GM12878 (cell line): ENCODE measurements around the gene ADAMTSL5. TPM values are rescaled to one million over a fixed set of nuclear protein-coding genes. Genes with fewer than 3 reads are reported as not detected.

ENCODE experiments used
- ATAC-seq: fragments of 200-7000 bp; cut with Tn5 transposase; 3 replicates; pipeline ENCODE4 v1.9.1; 2020; ENCODE audit warnings: mild to moderate bottlenecking, moderate library complexity
- Bru-seq: library from RNA; stranded (reverse); fragments of 400-500 nt; gene quantifications from one replicate; lab custom pipeline; 2021; lab: Mats Ljungman, UMichigan
- BruChase-seq, 2 experiments: library from RNA; stranded (reverse); fragments of 400-500 nt; gene quantifications; one replicate each; lab custom pipeline; 2021; lab: Mats Ljungman, UMichigan
- BruUV-seq: library from RNA; stranded (reverse); fragments of 400-500 nt; replicated peaks from 2 replicates; lab custom pipeline; 2021; lab: Mats Ljungman, UMichigan
- CTCF ChIA-PET: fragments of 300-600 bp; sonication (Branson Sonifier 250); formaldehyde crosslinking; extraction: SDS; loops from one replicate; lab custom pipeline; 2021; ENCODE audit warnings: inconsistent platforms; lab: Yijun Ruan, JAX
- POLR2A ChIA-PET: fragments of 350-600 bp; formaldehyde crosslinking; extraction: SDS; loops from one replicate; lab custom pipeline; 2021; ENCODE audit warnings: inconsistent platforms; lab: Charles Lee
- RAD21 ChIA-PET: fragments of 300-600 bp; sonication (Branson Sonifier 250); formaldehyde crosslinking; loops from one replicate; lab custom pipeline; 2023; ENCODE audit warnings: antibody characterized with exemption; ENCODE audit not compliant: unreplicated experiment; lab: Charles Lee
- SMC1A ChIA-PET: fragments of 300-600 bp; sonication (Branson Sonifier 250); formaldehyde crosslinking; loops from one replicate; lab custom pipeline; 2023; ENCODE audit not compliant: unreplicated experiment, uncharacterized antibody; lab: Charles Lee
- DNase-seq: peaks from one replicate; pipeline ENCODE4 v3.0.0-alpha.2; 2011; ENCODE audit warnings: low read depth, low spot score
- FAIRE-seq: peaks from 3 replicates; lab custom pipeline; 2011; peaks lifted over from hg19 to GRCh38; lab: Jason Lieb, UNC
- H2AFZ ChIP-seq: 2 replicates; pipeline ENCODE4 v1.6.0; 2011; ENCODE audit warnings: low read depth, low read length, control low read depth; ENCODE audit not compliant: control insufficient read depth
- H3K27ac ChIP-seq: 2 replicates; pipeline ENCODE4 v1.5.1; 2011; ENCODE audit warnings: control low read depth; ENCODE audit not compliant: control insufficient read depth, insufficient read depth
- H3K27me3 ChIP-seq, 2 experiments: replicated peaks in 1 of 2; 2 replicates each; pipeline versions ENCODE4 v1.6.0 to v1.6.1; 2011; ENCODE audit warnings: low read length in 1 of 2; ENCODE audit not compliant: control insufficient read depth in 2 of 2, insufficient read depth in 2 of 2
- H3K36me3 ChIP-seq, 2 experiments: 2 replicates each; pipeline ENCODE4 v1.5.1; 2011; ENCODE audit warnings: low read length in 1 of 2; ENCODE audit not compliant: control insufficient read depth in 2 of 2, insufficient read depth in 2 of 2
- H3K4me1 ChIP-seq: 2 replicates; pipeline ENCODE4 v1.6.1; 2011; ENCODE audit warnings: mild to moderate bottlenecking, low read length, moderate library complexity, mixed read lengths; ENCODE audit not compliant: control insufficient read depth, insufficient read depth
- H3K4me2 ChIP-seq: 2 replicates; pipeline ENCODE4 v1.6.0; 2011; ENCODE audit warnings: control low read depth; ENCODE audit not compliant: control insufficient read depth, insufficient read depth
- H3K4me3 ChIP-seq: fragments of 200-600 bp; sonication (generic); 2 replicates; pipeline ENCODE4 v1.5.1; 2016
- H3K79me2 ChIP-seq: 2 replicates; pipeline ENCODE4 v1.6.0; 2011; ENCODE audit warnings: low read length; ENCODE audit not compliant: control insufficient read depth, insufficient read depth
- H3K9ac ChIP-seq: 2 replicates; pipeline ENCODE4 v1.8.0; 2011; ENCODE audit warnings: low read length, control low read depth, mixed read lengths; ENCODE audit not compliant: control insufficient read depth, insufficient read depth
- H3K9me3 ChIP-seq: replicated peaks from 3 replicates; pipeline ENCODE4 v1.5.1; 2011; ENCODE audit warnings: mild to moderate bottlenecking, low read length; ENCODE audit not compliant: control insufficient read depth, insufficient read depth
- H4K20me1 ChIP-seq: 2 replicates; pipeline ENCODE4 v1.6.0; 2011; ENCODE audit not compliant: control insufficient read depth, insufficient read depth
- CBFB ChIP-seq: IDR thresholded peaks from 2 replicates; pipeline ENCODE4 v1.6.1; 2016; ENCODE audit warnings: antibody characterized with exemption, low read depth
- CBX5 ChIP-seq: sonication (generic); IDR thresholded peaks from 2 replicates; pipeline ENCODE4 v1.6.1; 2016; ENCODE audit warnings: low read depth, moderate library complexity, mild to moderate bottlenecking, inconsistent platforms
- E2F8 ChIP-seq: fragments of 450-650 bp; IDR thresholded peaks from 2 replicates; pipeline ENCODE4 v1.6.1; 2018; ENCODE audit warnings: mild to moderate bottlenecking, low read depth, moderate library complexity; ENCODE audit not compliant: partially characterized antibody
- FOXM1 ChIP-seq: IDR thresholded peaks from 2 replicates; pipeline ENCODE4 v1.6.1; 2012; ENCODE audit warnings: low read depth, mild to moderate bottlenecking, inconsistent platforms, low read length, moderate library complexity
- GATAD2B ChIP-seq: fragments of 450-650 bp; conservative IDR thresholded peaks from 2 replicates; pipeline ENCODE4 v1.6.1; 2017; ENCODE audit warnings: low read depth, mild to moderate bottlenecking, moderate library complexity
- HDGF ChIP-seq: fragments of 450-650 bp; IDR thresholded peaks from 2 replicates; pipeline ENCODE4 v1.6.1; 2016; ENCODE audit warnings: antibody characterized with exemption
- IKZF1 ChIP-seq: fragments of 450-650 bp; conservative IDR thresholded peaks from 2 replicates; pipeline ENCODE4 v1.6.1; 2017; ENCODE audit warnings: antibody characterized with exemption, mild to moderate bottlenecking
- IRF4 ChIP-seq: IDR thresholded peaks from 2 replicates; pipeline ENCODE4 v1.6.1; 2011; ENCODE audit warnings: low read depth, low read length
- KDM1A ChIP-seq: fragments of 200-600 bp; sonication (generic); IDR thresholded peaks from 2 replicates; pipeline ENCODE4 v1.6.1; 2016; ENCODE audit warnings: borderline replicate concordance
- NFIC ChIP-seq: IDR thresholded peaks from 2 replicates; pipeline ENCODE4 v1.6.1; 2012; ENCODE audit warnings: low read depth, mild to moderate bottlenecking, inconsistent platforms, low read length, moderate library complexity
- NR2F1 ChIP-seq: fragments of 450-650 bp; conservative IDR thresholded peaks from 2 replicates; pipeline ENCODE4 v1.6.1; 2017; ENCODE audit warnings: mild to moderate bottlenecking
- POLR2AphosphoS2 ChIP-seq: IDR thresholded peaks from 2 replicates; pipeline ENCODE4 v1.6.1; 2011; ENCODE audit warnings: low read depth, mild to moderate bottlenecking, low read length, improper control_type of control experiment, moderate library complexity
- RFX5 ChIP-seq: IDR thresholded peaks from 2 replicates; pipeline ENCODE4 v1.6.1; 2011; ENCODE audit warnings: low read depth, low read length, improper control_type of control experiment
- RUNX3 ChIP-seq: IDR thresholded peaks from 2 replicates; pipeline ENCODE4 v1.6.1; 2012; ENCODE audit warnings: low read length, inconsistent platforms
- SPI1 ChIP-seq: IDR thresholded peaks from 2 replicates; pipeline ENCODE4 v1.6.1; 2011; ENCODE audit warnings: low read depth, mild to moderate bottlenecking, low read length, moderate library complexity, borderline replicate concordance; ENCODE audit not compliant: insufficient read depth
- TAF1 ChIP-seq: IDR thresholded peaks from 2 replicates; pipeline ENCODE4 v1.6.1; 2011; ENCODE audit warnings: mild to moderate bottlenecking, low read depth, low read length, borderline replicate concordance
- TCF12 ChIP-seq: IDR thresholded peaks from 2 replicates; pipeline ENCODE4 v1.6.1; 2011; ENCODE audit warnings: low read depth, mild to moderate bottlenecking, low read length
- TCF3 ChIP-seq: IDR thresholded peaks from 2 replicates; pipeline ENCODE4 v1.6.1; 2012; ENCODE audit warnings: low read depth, mild to moderate bottlenecking, low read length, borderline replicate concordance; ENCODE audit not compliant: insufficient read depth
- WGBS: methylation state at CpG from one replicate; pipeline ENCODE4 v1.1.6; 2016; ENCODE audit warnings: low lambda C conversion rate; ENCODE audit not compliant: insufficient replicate concordance, insufficient coverage; ENCODE audit errors: missing lambda C conversion rate; 5-methylcytosine and 5-hydroxymethylcytosine counted together
- in situ Hi-C: fragments of 300-500 bp; cut with MboI; formaldehyde crosslinking; loops from 9 replicates; pipeline ENCODE4 v1.14.3; 2018; ENCODE audit warnings: mixed read lengths
- intact Hi-C: fragments of 100-400 bp; cut with micrococcal nuclease; formaldehyde crosslinking; loops from one replicate; pipeline ENCODE4 v1.14.2; 2022; ENCODE audit not compliant: unreplicated experiment
- long read RNA-seq, 2 experiments: library from polyadenylated mRNA; unstranded; transcript quantifications; one replicate each; pipeline ENCODE4 v2.0.0, GENCODE V29; 2019 to 2020
- polyA minus RNA-seq, 3 experiments: library from RNA; depleted of rRNA, polyadenylated mRNA; stranded (reverse); fragments of >200 nt; gene quantifications; 2 replicates each; pipeline ENCODE4 v1.2.3, GENCODE V29; 2011
- polyA plus RNA-seq, 11 experiments: library from polyadenylated mRNA; depleted of rRNA in 4 of 11; unstranded in 6 of 11; stranded (reverse) in 5 of 11; fragments of >200 nt; fragmentation: Nextera tagmentation in 4 of 11; fragmentation: Illumina TruSeq in 1 of 11; extraction: Ambion mirVana in 4 of 11; extraction: Trizol in 1 of 11; gene quantifications; 1 replicate in 1 of 11; 2 replicates in 10 of 11; pipeline versions ENCODE4 v1.2.1 to v1.2.3, GENCODE V29; 2011 to 2016; ENCODE audit warnings: inconsistent platforms in 2 of 11, missing spikeins in 2 of 11, low read depth in 1 of 11
- total RNA-seq, 4 experiments: library from RNA; depleted of rRNA in 3 of 4; stranded (reverse); fragments of >200 nt in 3 of 4; fragmentation: Illumina TruSeq in 1 of 4; extraction: Trizol in 1 of 4; gene quantifications; 2 replicates each; pipeline versions ENCODE4 v1.2.1 to v1.2.3, GENCODE V29; 2013 to 2021

Gene ADAMTSL5
- total RNA-seq (2013; cell fraction: nucleolus; rRNA removed): not detected in 2 replicates
- 0.17 TPM in 1 of 2 replicates, not detected in the other for total RNA-seq (2014; rRNA removed)
- not detected in 2 replicates for total RNA-seq (2014; rRNA removed; fragmentation: Illumina TruSeq; extraction: Trizol)
- 0.40 and 0.51 TPM in 2 replicates for total RNA-seq (2021)
- polyA plus RNA-seq (2011; ENCODE audit: low read depth): 0.08 TPM
- 0.04 TPM in 1 of 2 replicates, not detected in the other for polyA plus RNA-seq (2011; rRNA removed)
- polyA plus RNA-seq (2011; cell fraction: cytosol; rRNA removed): 0.07 and 0.32 TPM in 2 replicates
- polyA plus RNA-seq (2011; cell fraction: nucleus; rRNA removed): 0.37 and 0.40 TPM in 2 replicates
- polyA plus RNA-seq (2012): 0.11 and 0.19 TPM in 2 replicates
- polyA plus RNA-seq (2014; fragmentation: Illumina TruSeq; extraction: Trizol): 0.04 TPM in 1 of 2 replicates, not detected in the other
- polyA plus RNA-seq (2014; fragmentation: Nextera tagmentation; extraction: Ambion mirVana): not detected
- polyA plus RNA-seq (2014; rRNA removed): 0.09 and 0.47 TPM in 2 replicates
- polyA plus RNA-seq (2016; fragmentation: Nextera tagmentation; extraction: Ambion mirVana): under 1 TPM in 1 of 2 experiments, not detected in 1; 0.83 TPM
- 0.07 TPM in 1 of 2 replicates, not detected in the other for polyA minus RNA-seq (2011; rRNA and poly(A)+ RNA removed)
- not detected in 2 replicates for polyA minus RNA-seq (2011; cell fraction: cytosol; rRNA and poly(A)+ RNA removed)
- polyA minus RNA-seq (2011; cell fraction: nucleus; rRNA and poly(A)+ RNA removed): not detected in 2 replicates
- percentile 14 among the genes with signal in this experiment for Bru-seq, nascent RNA
- percentile 20 among the genes with signal in this experiment for BruChase-seq, experiment 1, labeled RNA remaining after a 6-hour chase
- percentile 23 among the genes with signal in this experiment for BruChase-seq, experiment 2, labeled RNA remaining after a 2-hour chase
- long read RNA-seq, experiment 1: 0 reads
- long read RNA-seq, experiment 2: 0 reads

DNA sequence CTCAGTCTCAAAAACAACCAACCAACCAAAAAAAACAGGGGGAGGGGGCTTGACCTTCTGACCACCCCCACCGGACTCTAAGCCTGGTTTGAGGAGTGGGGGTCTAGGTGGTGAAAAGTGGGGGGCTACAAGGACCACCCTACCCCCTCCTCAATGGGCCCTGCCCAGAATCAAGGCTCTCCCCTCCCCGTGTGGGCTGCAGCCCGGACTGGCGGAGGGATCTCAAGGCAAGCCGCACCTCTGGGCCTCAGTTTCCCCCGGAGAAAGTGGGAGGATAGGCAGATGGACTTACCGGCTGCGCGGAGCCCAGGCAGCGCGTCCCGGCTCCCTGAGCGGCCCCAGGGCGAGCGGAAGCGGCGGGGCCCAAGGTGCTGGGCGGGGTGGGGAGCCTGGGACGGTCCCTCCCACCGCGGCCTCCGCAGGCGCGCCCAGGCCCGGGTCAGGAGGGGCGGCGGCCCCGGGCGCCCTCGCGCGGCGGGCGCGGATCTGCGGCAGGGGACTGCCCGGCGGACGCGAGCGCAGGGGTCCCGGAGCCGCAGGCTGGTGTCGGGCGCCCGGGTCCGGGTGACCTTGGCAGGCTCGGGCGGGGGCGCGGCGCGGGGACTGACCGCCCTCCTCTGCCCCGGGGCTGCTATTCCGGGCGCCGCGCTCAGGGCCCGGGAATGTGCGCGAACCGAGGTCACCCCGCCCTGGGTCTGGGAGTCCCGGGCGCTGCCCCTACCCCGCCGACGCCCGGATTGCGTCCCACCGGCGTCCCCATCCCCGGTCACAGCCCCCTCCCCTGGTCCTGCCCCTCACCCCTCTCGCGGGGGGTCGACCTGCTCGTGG is at the start of gene ADAMTSL5:
ADAMTSL5 (minus strand) TSS at position 349 of the 828 bp plus-strand sequence. CDS start 2,076 bp downstream, outside the sequence.
- peak within 1 kb of the TSS; percentile 61 for H3K4me3 ChIP-seq
- intact Hi-C loops (no loop called here), in situ Hi-C loops (no loop called here)
- ChIA-PET RAD21 (no interaction called here), CTCF (no interaction called here), POLR2A (no interaction called here), SMC1A (no interaction called here)
- H3K79me2 ChIP-seq: no peaks in the 10 kb centered on the region
- peak within 1 kb of the TSS; percentile 47; the same call in 1 of the 2 replicates for H3K9ac ChIP-seq
- H3K36me3 ChIP-seq: no peaks in the 10 kb centered on the region
- DNase-seq (no peak), FAIRE-seq (no peak), ATAC-seq (peak; percentile 87)
- H3K27me3 ChIP-seq: no peaks in the 10 kb centered on the region; a peak in 1 of 4 replicates
- 3% methylated on average over 52 of the region's 78 CpGs for WGBS
- no peak within 1 kb of the TSS for H3K27ac ChIP-seq
- peak within 1 kb of the TSS; percentile 45 for H2AFZ ChIP-seq
- BruUV-seq: no TSS peak
- H3K4me1 ChIP-seq: no peaks in the 10 kb centered on the region
- no peaks in the 10 kb centered on the region; the same call in 2 of the 3 replicates for H3K9me3 ChIP-seq
- peak within 1 kb of the TSS; percentile 77 for H3K4me2 ChIP-seq
- H4K20me1 ChIP-seq: no peaks in the 10 kb centered on the region
- TF ChIP-seq CBFB: no peak
- TF ChIP-seq NFIC: no peak
- no peak for TF ChIP-seq SPI1
- no peak for TF ChIP-seq KDM1A
- no peak for TF ChIP-seq TAF1
- no peak for TF ChIP-seq E2F8
- no peak for TF ChIP-seq IRF4
- no peak for TF ChIP-seq TCF12
- no peak for TF ChIP-seq CBX5
- TF ChIP-seq RUNX3: no peak
- peak; percentile 81 for TF ChIP-seq NR2F1
- no peak for TF ChIP-seq HDGF
- TF ChIP-seq TCF3: no peak
- no peak for TF ChIP-seq FOXM1
- peak; percentile 42; the same call in 1 of the 2 replicates for TF ChIP-seq IKZF1
- no peak for TF ChIP-seq POLR2AphosphoS2
- no peak for TF ChIP-seq RFX5
- TF ChIP-seq GATAD2B: peak; percentile 74; the same call in 1 of the 2 replicates
